K562 (cell line): ENCODE results near the gene ERCC3. TPM values are rescaled to one million over a fixed set of nuclear protein-coding genes. Genes with fewer than 3 reads are reported as not detected.

Experiments used
- ATAC-seq: fragments of 200-7000 bp; cut with Tn5 transposase; 3 replicates; pipeline ENCODE4 v1.9.1; 2020; ENCODE audit warnings: moderate library complexity
- BruUV-seq: library from RNA; stranded (reverse); fragments of 400-500 nt; replicated peaks from 2 replicates; lab custom pipeline; 2021; lab: Mats Ljungman, UMichigan
- CTCF ChIA-PET: fragments of 300-600 bp; formaldehyde crosslinking; extraction: SDS; loops from one replicate; lab custom pipeline; 2021; ENCODE audit warnings: low intra/inter-chr PET ratio; lab: Yijun Ruan, JAX
- POLR2A ChIA-PET: fragments of 300-600, 350-650 bp; sonication (Branson Sonifier 250); formaldehyde crosslinking; extraction: SDS; loops from one replicate; lab custom pipeline; 2021; ENCODE audit warnings: antibody characterized with exemption, inconsistent platforms; lab: Yijun Ruan, JAX
- DNase-seq, 4 experiments: peaks; one replicate each; pipeline versions ENCODE4 v3.0.0 to v3.0.0-alpha.2; 2011 to 2018; ENCODE audit warnings: low spot score in 3 of 4, mixed read lengths in 3 of 4; ENCODE audit errors: extremely low read depth in 1 of 4
- FAIRE-seq: peaks from 2 replicates; lab custom pipeline; 2011; peaks lifted over from hg19 to GRCh38; lab: Jason Lieb, UNC
- H2AFZ ChIP-seq: 2 replicates; pipeline ENCODE4 v1.6.0; 2011; ENCODE audit warnings: low read depth, low read length, control low read depth, inconsistent platforms
- H3K27ac ChIP-seq: fragments of 200-600 bp; 3 replicates; pipeline ENCODE4 v1.8.0; 2011; ENCODE audit warnings: low read depth, mild to moderate bottlenecking, control low read depth, inconsistent platforms, low read length, moderate library complexity, mixed read lengths; ENCODE audit errors: extremely low read depth
- H3K27me3 ChIP-seq, 2 experiments: fragments of 300-600 bp in 1 of 2; 2 replicates in 1 of 2; 3 replicates in 1 of 2; pipeline versions ENCODE4 v1.6.0 to v1.8.0; 2011; ENCODE audit warnings: inconsistent platforms in 2 of 2, low read length in 2 of 2, mild to moderate bottlenecking in 1 of 2, mixed read lengths in 1 of 2, moderate library complexity in 1 of 2; ENCODE audit not compliant: control insufficient read depth in 2 of 2, insufficient read depth in 2 of 2
- H3K36me3 ChIP-seq: fragments of 300-600 bp; 3 replicates; pipeline ENCODE4 v1.8.0; 2011; ENCODE audit warnings: mild to moderate bottlenecking, low read length, inconsistent platforms; ENCODE audit not compliant: control insufficient read depth, insufficient read depth
- H3K4me1 ChIP-seq, 2 experiments: fragments of 200-600 bp in 1 of 2; replicated peaks in 1 of 2; 2 replicates in 1 of 2; 3 replicates in 1 of 2; pipeline versions ENCODE4 v1.5.1 to v1.8.0; 2011; ENCODE audit warnings: inconsistent platforms in 2 of 2, low read length in 2 of 2, mild to moderate bottlenecking in 1 of 2, mixed read lengths in 1 of 2, moderate library complexity in 1 of 2; ENCODE audit not compliant: control insufficient read depth in 2 of 2, insufficient read depth in 2 of 2
- H3K4me2 ChIP-seq: 2 replicates; pipeline ENCODE4 v1.6.1; 2011; ENCODE audit warnings: low read length, control low read depth, inconsistent platforms, mixed read lengths; ENCODE audit not compliant: insufficient read depth
- H3K4me3 ChIP-seq: fragments of 200-600 bp; sonication (generic), shearing (Covaris generic); 2 replicates; pipeline ENCODE4 v1.5.1; 2016; ENCODE audit warnings: control low read depth, inconsistent platforms
- H3K79me2 ChIP-seq: fragments of 200-600 bp; 3 replicates; pipeline ENCODE4 v1.8.0; 2011; ENCODE audit warnings: low read length, inconsistent platforms; ENCODE audit not compliant: control insufficient read depth, insufficient read depth
- H3K9ac ChIP-seq, 2 experiments: 2 replicates each; pipeline versions ENCODE4 v1.6.0 to v1.6.1; 2011; ENCODE audit warnings: low read depth in 2 of 2, low read length in 2 of 2, control low read depth in 1 of 2, inconsistent platforms in 1 of 2, mild to moderate bottlenecking in 1 of 2, mixed read lengths in 1 of 2; ENCODE audit not compliant: insufficient read depth in 1 of 2
- H3K9me1 ChIP-seq: one replicate; pipeline ENCODE4 v1.6.0; 2011; ENCODE audit warnings: inconsistent platforms, mild to moderate bottlenecking, low read length, moderate library complexity; ENCODE audit not compliant: control insufficient read depth, insufficient read depth
- H3K9me3 ChIP-seq: replicated peaks from 2 replicates; pipeline ENCODE4 v1.5.1; 2011; ENCODE audit warnings: low read depth, low read length, inconsistent platforms; ENCODE audit not compliant: control insufficient read depth, insufficient read depth
- H4K20me1 ChIP-seq: replicated peaks from 2 replicates; pipeline ENCODE4 v1.6.1; 2011; ENCODE audit warnings: low read length, inconsistent platforms, mixed read lengths; ENCODE audit not compliant: control insufficient read depth, insufficient read depth
- CBX1 ChIP-seq: sonication (generic); IDR thresholded peaks from 2 replicates; pipeline ENCODE4 v1.6.1; 2016; ENCODE audit warnings: antibody characterized with exemption, low read depth, mild to moderate bottlenecking
- CBX3 ChIP-seq, 2 experiments: IDR thresholded peaks; 1 replicate in 1 of 2; 2 replicates in 1 of 2; pipeline ENCODE4 v1.6.1; 2012; ENCODE audit warnings: inconsistent platforms in 2 of 2, low read length in 2 of 2, borderline replicate concordance in 1 of 2, control low read depth in 1 of 2
- CEBPB ChIP-seq: fragments of 450-650 bp; IDR thresholded peaks from 2 replicates; pipeline ENCODE4 v1.6.1; 2016; ENCODE audit warnings: missing genetic modification characterization, missing compliant biosample characterization
- ELF1 ChIP-seq: fragments of 200-800 bp; sonication (Bioruptor generic); IDR thresholded peaks from 2 replicates; pipeline ENCODE4 v1.6.1; 2016; ENCODE audit warnings: missing genetic modification characterization, missing compliant biosample characterization
- ESRRB ChIP-seq: fragments of 250-450 bp; sonication (Bioruptor Pico); IDR thresholded peaks from 2 replicates; pipeline ENCODE4 v1.5.0; 2020; ENCODE audit warnings: mild to moderate bottlenecking, moderate library complexity, borderline replicate concordance
- NCOR1 ChIP-seq: fragments of 450-650 bp; IDR thresholded peaks from 2 replicates; pipeline ENCODE4 v1.6.1; 2016; ENCODE audit warnings: mild to moderate bottlenecking, moderate library complexity
- NFRKB ChIP-seq: fragments of 450-650 bp; IDR thresholded peaks from 2 replicates; pipeline ENCODE4 v1.6.1; 2016; ENCODE audit warnings: low read depth
- RBM25 ChIP-seq: fragments of 200-400 bp; formaldehyde crosslinking; IDR thresholded peaks from 2 replicates; pipeline ENCODE4 v1.6.1; 2018; ENCODE audit warnings: low read length, low read depth, moderate library complexity; ENCODE audit not compliant: severe bottlenecking
- ZBTB12 ChIP-seq: fragments of 250-450 bp; sonication (Bioruptor Pico); IDR thresholded peaks from 2 replicates; pipeline ENCODE4 v1.4.0; 2020
- ZNF146 ChIP-seq: IDR thresholded peaks from one replicate; pipeline ENCODE4 v1.6.1; 2018; ENCODE audit warnings: missing compliant biosample characterization; ENCODE audit not compliant: unreplicated experiment
- WGBS: fragments of 100-300 bp; shearing (Covaris generic); methylation state at CpG from one replicate; pipeline ENCODE4 v1.1.6; 2016; ENCODE audit warnings: low coverage, mixed read lengths; ENCODE audit not compliant: insufficient coverage; ENCODE audit errors: missing lambda C conversion rate; 5-methylcytosine and 5-hydroxymethylcytosine counted together
- in situ Hi-C: fragments of 300-500 bp; cut with MboI; formaldehyde crosslinking; loops from 4 replicates; pipeline ENCODE4 v1.15.0; 2018; ENCODE audit warnings: inconsistent platforms, mixed read lengths
- intact Hi-C: fragments of 100-400 bp; cut with micrococcal nuclease; formaldehyde crosslinking; loops from 2 replicates; pipeline ENCODE4 v1.14.2; 2022
- polyA plus RNA-seq, 8 experiments: library from polyadenylated mRNA; depleted of rRNA in 4 of 8; stranded (reverse) in 5 of 8; unstranded in 3 of 8; fragments of >200 nt; fragmentation: Nextera tagmentation in 2 of 8; fragmentation: Illumina TruSeq in 1 of 8; extraction: Ambion mirVana in 2 of 8; extraction: Trizol in 1 of 8; gene quantifications; 2 replicates each; pipeline versions ENCODE4 v1.2.1 to v1.2.3, GENCODE V29; 2011 to 2014; ENCODE audit warnings: inconsistent platforms in 1 of 8, missing spikeins in 1 of 8
- total RNA-seq, 7 experiments: library from RNA; depleted of rRNA in 6 of 7; stranded (reverse); fragments of >200 nt in 6 of 7; fragmentation: Illumina TruSeq in 2 of 7; extraction: Trizol in 2 of 7; gene quantifications; 2 replicates each; pipeline versions ENCODE4 v1.2.1 to v1.2.3, GENCODE V29; 2011 to 2021; ENCODE audit warnings: low replicate concordance in 1 of 7

Gene ERCC3
- total and polyA plus RNA-seq, 9 of the 15 experiments (the other 6 are each of a cell fraction or from before 2014, with no cell fraction given): 17.9 to 61.5 (median 43.1) TPM

- TF ChIP-seq ZBTB12 (CRISPR knock-in tag) (no peak), ESRRB (CRISPR knock-in tag) (no peak)
These were observed 5.7 kb downstream of the ERCC3 start (continued) for GRCh38 chr2:127288274-127288673.

- in situ Hi-C loops: no loop called here
- TF ChIP-seq ELF1 (tag) (no peak), CEBPB (0 out of 2 replicates have a peak, but pooled peaks have one; percentile 22), NCOR1 (no peak), NFRKB (no peak), CBX3 (IDR thresholded peaks at IDR 0.05; ENCODE audit: borderline replicate concordance in 1 of 2, low read length in 2 of 2) (peak in 1 of 2 experiments; percentile 81; a peak in 2 of 3 replicates), RBM25 (peak; percentile 80), CBX1 (0 out of 2 replicates have a peak, but pooled peaks have one; percentile 25), ZNF146 (CRISPR knock-in tag) (peak; percentile 97)
- Histone ChIP-seq H3K27ac (no peak overlapping the region), H3K9me1 (no peaks in the 10 kb centered on the region), H4K20me1 (no peaks in the 10 kb centered on the region), H3K4me1 (no peaks in the 10 kb centered on the region), H3K36me3 (peaks cover 91% of the 10 kb centered on the region), H3K79me2 (no peaks in the 10 kb centered on the region; the same call in 2 of the 3 replicates), H3K4me3 (no peak overlapping the region), H3K9me3 (no peaks in the 10 kb centered on the region), H3K27me3 (no peaks in the 10 kb centered on the region), H2AFZ (no peak overlapping the region), H3K4me2 (no peak overlapping the region), H3K9ac (no peak overlapping the region)
- no peak for DNase-seq
- ATAC-seq: no peak
- BruUV-seq: no TSS peak
- CTCF ChIA-PET: no interaction called here
- WGBS: 94% methylated on average over 2 of the region's 2 CpGs
- intact Hi-C loops: no loop called here
- POLR2A ChIA-PET: interaction anchor here (0.5 to 1.6 kb wide), 3 partner anchors 10 to 39 kb away, joined by 3 to 5 read pairs (median 3); no protein-coding TSS in a partner anchor
- FAIRE-seq: no peak
These were observed 10.7 kb downstream of the ERCC3 start for GRCh38 chr2:127283275-127283674.
